ENCODE measurements around the gene CXCL1.
A peak's percentile ranks its signal among the peaks of the same experiment; 100 is the strongest.

The CXCL1 gene

GRCh38 chr4:73831569-73831968 lies 37.6 kb upstream of the CXCL1 start:
- no peak for TF ChIP-seq POLR2AphosphoS5 (IDR thresholded peaks at IDR 0.05; ENCODE audit: low read depth)
- TF ChIP-seq GABPA (IDR thresholded peaks at IDR 0.05; ENCODE audit: low read depth) = no peak
- no peak for TF ChIP-seq CTCF (IDR thresholded peaks at IDR 0.05; ENCODE audit: insufficient read depth, low read length)
- DNase-seq (ENCODE audit: low read depth in 1 of 2, low spot score in 1 of 2) = no peak
- Histone ChIP-seq H3K4me3 (replicated peaks; ENCODE audit: insufficient read depth, low read length) (no peak overlapping the region), H3K27me3 (ENCODE audit: insufficient read depth, poor library complexity, severe bottlenecking) (no peaks in the 10 kb centered on the region), H3K27ac (replicated peaks) (no peak overlapping the region)

GRCh38 chr4:73832651-73833237 lies 36.4 kb upstream of the CXCL1 start:
- Histone ChIP-seq H3K4me3 (replicated peaks; ENCODE audit: insufficient read depth, low read length) (no peak overlapping the region), H3K27ac (replicated peaks) (no peak overlapping the region), H3K27me3 (ENCODE audit: insufficient read depth, poor library complexity, severe bottlenecking) (no peaks in the 10 kb centered on the region)
- no peak for TF ChIP-seq GABPA (IDR thresholded peaks at IDR 0.05; ENCODE audit: low read depth)
- no peak for TF ChIP-seq REST (IDR thresholded peaks at IDR 0.05; ENCODE audit: insufficient replicate concordance, low read depth)
- peak; percentile 6; the same call in 1 of the 2 replicates for TF ChIP-seq SPI1 (IDR thresholded peaks at IDR 0.05; ENCODE audit: borderline replicate concordance, low read depth)
- TF ChIP-seq POLR2AphosphoS5 (IDR thresholded peaks at IDR 0.05; ENCODE audit: low read depth) = no peak
- DNase-seq (ENCODE audit: low read depth in 1 of 2, low spot score in 1 of 2) = no peak

GRCh38 chr4:73836373-73837279 lies 32.6 kb upstream of the CXCL1 start, which contains the start of gene CXCL6:
TSS of gene CXCL6 (plus strand) at chr4:73836678. CDS start at chr4:73836751, 73 bp downstream.
- Histone ChIP-seq H3K4me3 (replicated peaks; ENCODE audit: insufficient read depth, low read length) (peak within 1 kb of the TSS; percentile 45), H3K27me3 (ENCODE audit: insufficient read depth, poor library complexity, severe bottlenecking) (no peaks in the 10 kb centered on the region), H3K27ac (replicated peaks) (peak within 1 kb of the TSS; percentile 75)
- peak in 1 of 2 experiments; percentile 80 for DNase-seq (ENCODE audit: low read depth in 1 of 2, low spot score in 1 of 2)
- no peak for TF ChIP-seq GABPA (IDR thresholded peaks at IDR 0.05; ENCODE audit: low read depth)
- peak; percentile 11; the same call in 1 of the 2 replicates for TF ChIP-seq SPI1 (IDR thresholded peaks at IDR 0.05; ENCODE audit: borderline replicate concordance, low read depth)

GRCh38 chr4:73839071-73839470 lies 30.1 kb upstream of the CXCL1 start:
- no peak overlapping the region for H3K27ac ChIP-seq (replicated peaks)

More at GRCh38 chr4:73839071-73839470, 30.1 kb upstream of the CXCL1 start:
- no peak for TF ChIP-seq CTCF (IDR thresholded peaks at IDR 0.05; ENCODE audit: insufficient read depth, low read length)
- no peak for TF ChIP-seq POLR2AphosphoS5 (IDR thresholded peaks at IDR 0.05; ENCODE audit: low read depth)
- no peak for TF ChIP-seq SPI1 (IDR thresholded peaks at IDR 0.05; ENCODE audit: borderline replicate concordance, low read depth)
- no peak for TF ChIP-seq REST (IDR thresholded peaks at IDR 0.05; ENCODE audit: insufficient replicate concordance, low read depth)
- no peak for TF ChIP-seq GABPA (IDR thresholded peaks at IDR 0.05; ENCODE audit: low read depth)
- H3K27me3 ChIP-seq (ENCODE audit: insufficient read depth, poor library complexity, severe bottlenecking) = no peaks in the 10 kb centered on the region
- H3K4me3 ChIP-seq (replicated peaks; ENCODE audit: insufficient read depth, low read length) = no peak overlapping the region
- DNase-seq (ENCODE audit: low read depth in 1 of 2, low spot score in 1 of 2) = no peak

Data from HL-60 (cell line).